Measurements from ENCODE around the gene GMDS.

The GMDS gene

DNA sequence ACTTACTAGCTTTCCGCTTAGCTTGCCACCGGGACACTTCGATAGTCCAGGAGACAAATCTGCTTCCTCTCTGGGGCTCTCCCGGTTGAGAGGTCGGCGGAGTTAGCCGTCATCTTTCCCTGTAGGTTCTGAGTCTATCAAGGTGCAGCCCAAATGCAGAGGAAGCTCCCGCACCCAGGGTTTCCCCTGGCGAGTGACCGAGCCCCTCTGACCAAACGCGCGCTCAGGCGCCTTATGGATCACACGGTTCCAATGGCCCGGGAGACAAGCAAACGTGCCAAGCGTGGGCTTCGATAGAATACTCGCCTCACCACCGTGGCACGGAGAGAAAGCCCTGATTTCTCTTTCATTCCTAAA lies 651.5 kb downstream of the GMDS start:
- no peak for DNase-seq

DNA sequence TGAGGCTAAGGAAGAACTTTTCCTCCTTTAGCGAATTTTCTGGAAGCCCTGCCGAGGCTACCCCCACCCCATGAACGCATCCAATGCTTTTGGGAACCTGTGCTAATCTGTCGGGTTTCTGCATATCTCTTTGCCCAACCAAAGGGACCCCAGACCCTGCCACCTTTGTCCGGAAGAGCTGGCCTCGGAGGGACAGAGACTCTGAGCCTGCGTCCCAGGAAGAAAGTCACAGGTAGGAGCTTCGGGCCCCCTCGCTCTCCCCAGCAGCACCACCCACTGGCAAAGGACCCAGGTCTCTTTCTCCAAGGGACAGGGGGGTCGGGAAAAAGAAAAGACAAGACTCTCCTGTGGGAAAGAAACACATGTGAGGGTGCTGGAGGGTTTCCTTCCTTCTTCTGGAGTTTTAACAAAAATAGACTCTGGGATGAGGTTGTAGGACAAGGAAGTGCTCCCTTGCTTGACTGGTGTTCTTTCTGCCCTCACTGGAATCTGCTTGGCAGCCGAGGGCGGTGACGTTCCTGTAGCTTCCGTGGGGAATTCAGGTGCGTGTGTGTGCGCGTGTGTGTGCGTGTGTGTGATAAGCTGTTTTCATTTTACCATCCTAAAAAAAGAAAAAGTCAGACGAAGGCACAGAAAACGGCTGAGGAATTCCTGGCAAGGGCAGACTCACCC lies 652.0 kb downstream of the GMDS start:
- DNase-seq: no peak

DNA sequence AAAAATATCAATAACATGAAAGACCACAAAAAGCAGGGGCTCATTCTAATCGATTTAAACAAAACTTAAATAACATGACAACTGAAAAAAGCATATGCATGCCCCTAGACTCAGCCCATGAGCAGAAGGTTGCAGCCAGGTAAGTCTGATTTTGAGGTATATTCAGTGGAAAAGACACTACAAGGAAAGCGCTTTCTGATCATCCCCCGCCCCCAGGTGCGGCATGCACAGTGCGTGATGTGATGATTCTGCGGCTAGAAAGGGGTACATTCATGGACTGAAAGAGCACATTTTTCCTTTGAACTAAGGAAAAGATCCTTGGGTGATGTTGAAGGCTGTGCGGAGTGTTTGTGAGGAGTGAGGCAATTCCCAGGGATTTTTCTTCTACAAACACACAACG lies 652.6 kb downstream of the GMDS start:
- DNase-seq: no peak

DNA sequence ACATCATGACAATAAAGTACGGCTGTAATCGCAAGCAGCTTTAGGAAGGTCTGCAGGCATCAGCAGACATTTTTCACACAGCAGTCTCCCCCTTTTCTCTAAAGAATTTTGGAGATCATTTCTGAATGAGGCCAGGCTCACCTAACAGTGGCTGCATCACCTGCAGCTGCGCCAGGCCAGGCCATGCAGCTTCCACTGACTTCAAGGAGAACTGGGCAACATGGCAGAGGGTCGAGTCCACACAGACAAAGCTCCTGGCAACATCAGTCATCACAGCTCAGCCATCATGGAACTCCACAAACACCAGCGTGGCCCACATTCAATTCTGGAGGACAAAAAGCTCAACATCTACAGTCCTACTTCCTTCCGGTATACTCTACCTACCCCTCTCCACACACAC lies 653.5 kb downstream of the GMDS start:
- DNase-seq: no peak

DNA sequence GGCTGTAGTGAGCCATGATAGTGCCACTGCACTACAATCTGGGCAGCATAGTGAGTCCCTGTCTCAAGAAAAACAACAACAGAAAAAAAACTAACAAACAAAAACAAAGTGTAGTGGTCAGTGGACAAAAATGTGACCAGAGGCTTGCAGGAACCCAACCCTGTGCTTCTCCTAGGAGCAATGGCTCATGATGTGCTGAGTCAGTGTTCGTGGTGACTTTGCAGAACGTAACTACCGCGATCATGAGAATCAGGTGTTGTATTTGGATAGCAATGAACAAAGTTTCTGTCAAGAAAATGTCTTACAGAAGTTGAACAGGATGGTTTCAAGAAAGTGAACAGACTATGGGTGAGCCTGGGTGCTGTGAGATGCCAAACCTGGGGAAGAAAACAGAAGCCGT lies 654.2 kb downstream of the GMDS start:
- DNase-seq: no peak

DNA sequence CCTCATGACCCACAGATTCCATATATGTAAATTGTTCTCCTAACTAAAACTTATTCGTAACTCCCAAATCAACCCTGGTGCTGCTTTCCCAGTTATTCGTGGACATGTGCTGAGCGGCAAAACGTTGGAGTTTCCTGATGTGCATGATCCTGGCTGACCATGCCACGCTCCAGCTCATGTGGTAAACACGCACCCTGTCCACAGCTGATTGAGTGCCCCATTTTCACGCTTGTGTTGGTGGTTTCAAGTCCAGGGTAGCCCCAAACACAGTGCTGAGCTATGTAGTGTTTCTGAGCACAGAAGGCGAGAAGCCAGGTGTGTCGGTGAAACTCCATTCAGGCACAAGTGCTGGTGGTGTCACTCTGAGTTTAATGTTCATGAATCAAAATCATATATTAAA lies 654.8 kb downstream of the GMDS start:
- no peak for DNase-seq

DNA sequence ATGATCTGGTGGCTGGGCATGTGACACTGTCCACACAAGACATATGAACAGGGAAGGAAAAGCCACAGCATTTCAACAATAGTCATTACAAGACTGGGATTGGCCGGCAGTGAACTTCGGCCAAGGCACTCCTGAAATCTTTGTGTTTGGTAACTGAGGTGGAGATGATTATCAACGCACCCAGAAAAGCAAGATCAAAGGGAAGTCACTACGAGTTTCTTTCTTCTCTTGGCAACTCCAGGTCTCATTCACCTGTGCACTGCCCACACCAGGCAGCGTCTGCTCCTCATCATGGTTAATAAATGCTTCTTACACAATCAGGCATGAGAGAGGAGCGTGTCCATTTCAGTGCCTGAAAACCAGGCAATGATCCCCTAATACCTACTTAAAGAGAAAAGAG lies 656.2 kb downstream of the GMDS start:
- DNase-seq: no peak

DNA sequence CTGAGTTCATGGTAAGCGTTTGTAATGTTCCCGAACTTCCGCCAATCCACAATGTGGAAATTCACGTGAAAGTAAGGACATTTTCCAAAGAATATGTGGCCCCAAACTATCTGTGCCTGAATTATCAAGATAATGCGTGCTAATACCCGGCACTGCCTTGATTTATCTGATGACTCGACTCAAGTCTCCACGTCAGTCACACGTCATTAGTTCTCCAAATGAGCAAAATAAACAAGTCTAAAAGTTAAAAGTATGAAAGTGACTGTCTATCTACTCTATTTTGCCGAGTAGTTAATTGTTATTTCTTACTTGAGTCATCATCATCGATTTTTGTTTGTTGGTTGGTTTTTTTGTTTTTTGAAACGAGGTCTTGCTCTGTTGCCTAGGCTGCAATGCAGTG lies 657.4 kb downstream of the GMDS start:
- DNase-seq: no peak

DNA sequence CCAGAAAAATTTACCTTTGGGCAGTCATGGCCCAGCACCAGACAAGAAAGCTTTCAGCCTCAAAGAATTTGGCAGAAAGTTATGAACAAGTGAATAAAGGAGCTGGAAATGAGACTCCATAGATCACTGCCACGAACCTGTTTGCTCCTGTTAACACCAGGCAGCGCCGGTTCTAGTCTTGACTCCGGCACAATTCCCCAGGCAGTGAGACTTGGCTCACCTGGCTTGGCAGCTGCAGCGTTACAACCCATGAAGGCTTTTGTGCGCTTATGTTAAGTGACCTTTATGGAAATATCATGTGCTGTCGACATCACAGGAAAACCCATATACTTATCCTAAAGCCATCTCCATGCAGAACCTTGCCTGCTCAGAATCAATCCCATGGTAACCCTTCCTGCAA lies 657.9 kb downstream of the GMDS start:
- no peak for DNase-seq

DNA sequence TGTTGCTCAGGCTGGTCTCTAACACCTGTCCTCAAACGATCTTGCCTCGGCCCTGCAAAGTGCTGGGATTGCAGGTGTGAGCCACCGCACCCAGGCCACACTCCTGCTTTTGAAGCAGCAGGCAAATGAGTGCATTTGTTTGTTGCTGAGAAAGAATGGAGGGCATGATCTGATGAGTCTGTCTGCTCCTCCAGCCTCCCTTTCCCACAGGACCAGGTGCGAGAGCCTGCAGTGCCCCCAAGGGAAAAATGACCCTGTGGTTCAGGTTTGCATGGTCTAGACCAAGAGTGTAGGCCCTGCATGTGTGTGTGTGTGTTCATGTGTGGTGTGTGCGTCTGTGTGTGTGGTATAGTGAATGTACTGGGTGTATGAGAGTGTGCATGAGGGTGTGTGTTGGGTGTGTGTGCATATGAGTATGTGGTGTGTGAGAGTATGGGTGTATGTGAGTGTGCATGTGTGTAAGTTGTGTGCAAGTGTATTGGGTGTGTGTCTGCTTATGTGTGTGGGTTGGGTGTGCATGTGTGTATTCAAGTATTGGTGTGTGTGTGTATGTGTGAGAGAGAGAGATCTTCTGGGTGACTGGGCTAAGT lies 658.4 kb downstream of the GMDS start:
- no peak for DNase-seq

DNA sequence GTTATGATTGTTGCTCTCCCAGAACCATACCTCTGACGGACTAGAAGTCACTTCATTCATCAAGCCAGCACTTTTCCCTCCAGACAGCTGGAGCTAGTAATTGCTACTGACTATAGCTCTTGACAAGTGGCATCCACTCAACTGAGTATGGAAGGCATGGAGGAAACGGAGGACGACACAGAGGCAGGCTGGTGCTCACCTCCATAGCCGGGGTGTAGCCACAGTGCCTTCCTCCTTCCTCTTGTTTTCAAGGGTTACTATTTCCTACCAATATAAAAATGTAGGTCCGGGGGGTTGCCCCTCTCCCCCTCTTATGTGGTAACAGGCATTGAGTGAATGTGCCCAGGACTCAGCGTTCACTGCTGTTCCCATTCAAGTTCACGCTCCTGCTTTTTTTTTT lies 659.1 kb downstream of the GMDS start:
- no peak for DNase-seq

DNA sequence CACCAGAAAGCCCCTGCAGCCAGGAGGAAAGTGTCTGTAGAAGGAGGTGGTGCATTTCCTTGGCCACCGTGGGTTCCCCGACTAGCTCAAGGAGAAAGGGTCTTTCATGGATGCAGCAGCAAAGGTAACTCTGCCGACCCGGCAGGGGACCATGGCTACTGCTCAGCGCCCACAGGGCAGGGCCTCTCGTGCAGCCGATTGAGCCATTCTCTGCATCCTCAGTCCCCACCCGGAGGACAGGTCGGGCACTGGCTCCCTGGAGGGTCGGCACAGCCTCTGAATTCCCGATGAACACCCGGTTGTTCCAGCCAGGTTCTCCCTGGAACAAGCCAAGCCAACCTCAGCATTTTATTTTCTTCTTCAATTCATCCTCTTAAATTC lies 659.7 kb downstream of the GMDS start:
- DNase-seq: no peak

DNA sequence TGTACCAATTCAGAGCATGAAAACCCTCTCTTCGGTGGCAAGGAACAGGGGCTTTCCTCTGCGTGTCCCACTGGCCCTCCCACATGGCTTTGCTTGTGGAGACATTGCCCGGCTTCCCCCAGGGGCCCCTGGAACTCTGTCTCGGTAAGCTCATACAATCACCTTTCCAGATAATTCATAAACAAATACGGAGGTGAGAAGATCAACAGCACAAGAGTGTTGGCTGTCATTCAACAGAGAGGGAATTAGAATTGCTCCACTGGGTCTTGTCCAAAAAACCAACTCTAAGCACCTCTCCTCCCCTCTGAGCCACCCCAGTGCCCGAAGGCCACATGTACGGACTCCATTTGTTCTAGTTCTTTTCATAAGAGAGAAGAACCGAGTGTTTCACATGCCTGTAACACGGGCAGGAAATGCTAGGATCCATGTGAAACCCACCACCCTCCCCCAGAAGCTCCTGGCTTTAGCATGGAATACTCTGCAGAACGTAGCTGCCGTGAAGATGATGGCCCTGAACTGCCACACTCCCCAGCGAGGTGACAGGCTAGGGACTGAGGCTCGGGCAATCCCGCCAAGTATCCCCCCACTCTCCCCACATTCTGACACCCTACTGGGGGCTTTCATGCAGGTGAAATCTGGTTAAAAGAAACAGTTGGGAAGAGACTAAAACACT lies 660.3 kb downstream of the GMDS start:
- DNase-seq: no peak

DNA sequence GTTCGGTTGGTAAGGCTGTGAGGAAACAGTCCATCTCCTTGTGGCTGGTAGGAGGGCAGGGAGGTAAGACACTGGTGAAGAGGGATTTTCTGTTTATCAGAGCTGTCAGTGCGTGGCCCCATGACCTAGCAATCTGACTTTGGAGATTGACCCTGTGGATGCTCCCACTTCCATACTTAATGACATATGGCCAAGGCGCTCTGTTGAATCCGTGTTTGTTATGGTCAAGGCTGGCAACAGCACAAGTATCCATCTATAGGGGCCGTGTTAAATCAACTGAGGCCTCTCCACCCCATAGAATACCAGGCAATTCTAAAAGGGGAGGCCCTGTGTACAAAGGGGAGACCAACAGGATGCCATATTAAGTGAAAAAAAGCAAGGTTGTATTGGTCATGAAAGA lies 661.3 kb downstream of the GMDS start:
- no peak for DNase-seq

DNA sequence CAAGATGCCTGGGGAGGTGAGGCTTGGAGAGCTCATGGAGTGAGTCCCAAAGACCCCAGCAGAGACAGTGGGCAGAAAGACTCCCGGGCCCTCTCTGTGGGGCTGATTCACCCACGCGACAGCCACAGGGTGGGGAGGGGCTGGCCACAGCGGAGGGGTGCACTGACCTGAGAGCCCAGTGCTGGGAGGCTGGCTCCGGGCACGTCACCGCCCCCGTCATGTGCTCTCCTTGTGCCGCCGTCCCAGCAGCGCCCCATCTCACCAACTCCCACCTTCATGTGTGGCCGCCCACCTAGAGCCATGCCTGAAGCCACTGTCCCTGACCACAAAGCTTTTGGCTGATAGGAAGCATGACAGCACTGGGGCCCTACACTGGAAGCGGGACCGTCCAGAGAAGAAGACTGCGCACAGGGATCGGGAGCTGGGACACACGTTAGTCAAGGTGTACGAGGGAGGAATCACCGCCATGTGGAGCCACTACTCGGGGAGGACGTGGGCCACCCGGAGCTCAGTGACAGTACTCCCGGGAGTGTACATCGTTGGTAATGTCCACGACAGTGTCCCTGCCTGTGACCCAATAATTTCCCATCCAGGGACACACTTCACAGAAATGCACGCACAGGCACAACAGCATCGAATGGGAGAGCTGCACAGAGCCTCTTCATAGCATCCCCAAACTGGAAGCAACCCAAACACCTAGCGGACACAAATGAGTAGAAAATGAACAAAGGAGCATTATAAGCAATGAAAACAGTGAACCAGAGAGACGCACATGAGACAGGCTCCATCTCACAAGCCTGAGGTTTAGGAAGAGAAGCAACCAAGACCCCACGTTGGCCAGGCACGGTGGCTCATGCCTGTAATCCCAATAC lies 664.0 kb downstream of the GMDS start:
- DNase-seq: no peak

DNA sequence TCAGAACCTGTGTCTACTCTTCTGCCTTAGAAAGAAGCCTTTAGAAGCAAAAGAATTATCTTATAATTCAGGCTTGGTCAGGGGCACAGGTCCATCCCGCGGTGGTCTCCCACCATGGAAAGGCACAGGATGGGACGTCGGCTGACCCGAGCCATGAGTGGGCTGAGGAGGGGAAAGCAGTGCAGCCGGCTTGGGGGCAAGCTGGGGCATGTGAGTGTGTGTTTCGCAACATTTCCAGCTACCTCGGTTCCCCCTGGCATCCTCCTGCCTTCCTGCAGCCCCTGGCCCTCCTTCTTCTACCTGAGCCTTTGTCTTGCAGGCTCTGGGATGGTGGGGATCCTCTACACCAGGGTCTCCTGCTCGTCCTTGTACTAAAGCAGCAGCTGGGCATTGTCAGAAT lies 664.8 kb downstream of the GMDS start:
- DNase-seq: no peak

DNA sequence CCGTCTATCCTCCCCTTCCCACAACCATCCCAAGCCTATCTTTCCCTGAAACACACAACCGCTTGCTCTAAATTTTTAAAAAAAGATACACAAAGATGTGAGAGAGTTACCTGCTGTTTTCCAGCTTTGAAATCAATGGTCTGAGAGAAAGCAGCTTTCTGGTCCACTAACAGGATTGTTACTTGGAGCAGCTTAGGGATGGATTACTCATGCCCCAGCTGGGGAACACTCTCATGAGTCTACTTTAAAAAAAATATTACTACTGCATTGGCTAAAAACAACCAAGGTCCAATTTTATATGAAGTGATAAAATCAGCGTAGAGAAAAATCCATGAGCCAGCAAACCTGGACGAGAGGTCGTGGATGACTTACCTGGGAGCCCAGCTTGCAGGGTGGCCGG lies 665.3 kb downstream of the GMDS start:
- no peak for DNase-seq

DNA sequence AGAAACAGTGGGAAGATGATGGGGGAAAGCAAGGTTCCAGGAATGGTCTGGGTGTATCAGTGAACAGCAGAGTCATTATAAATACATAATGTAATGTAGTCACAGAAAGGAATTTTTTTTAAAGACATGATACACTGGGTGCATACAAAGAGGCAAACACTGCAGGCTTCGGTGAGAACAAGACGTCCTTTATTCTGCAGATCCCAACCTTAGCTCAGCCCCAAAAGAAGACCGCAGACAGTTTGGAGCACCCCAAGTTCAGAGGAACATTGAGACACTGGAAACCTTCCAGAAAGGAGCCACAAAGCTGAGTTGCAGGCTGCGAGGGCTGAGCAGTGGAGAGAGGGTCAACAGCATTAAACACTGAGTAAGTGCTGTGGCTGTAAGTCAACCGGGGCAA lies 666.3 kb downstream of the GMDS start:
- no peak for DNase-seq

DNA sequence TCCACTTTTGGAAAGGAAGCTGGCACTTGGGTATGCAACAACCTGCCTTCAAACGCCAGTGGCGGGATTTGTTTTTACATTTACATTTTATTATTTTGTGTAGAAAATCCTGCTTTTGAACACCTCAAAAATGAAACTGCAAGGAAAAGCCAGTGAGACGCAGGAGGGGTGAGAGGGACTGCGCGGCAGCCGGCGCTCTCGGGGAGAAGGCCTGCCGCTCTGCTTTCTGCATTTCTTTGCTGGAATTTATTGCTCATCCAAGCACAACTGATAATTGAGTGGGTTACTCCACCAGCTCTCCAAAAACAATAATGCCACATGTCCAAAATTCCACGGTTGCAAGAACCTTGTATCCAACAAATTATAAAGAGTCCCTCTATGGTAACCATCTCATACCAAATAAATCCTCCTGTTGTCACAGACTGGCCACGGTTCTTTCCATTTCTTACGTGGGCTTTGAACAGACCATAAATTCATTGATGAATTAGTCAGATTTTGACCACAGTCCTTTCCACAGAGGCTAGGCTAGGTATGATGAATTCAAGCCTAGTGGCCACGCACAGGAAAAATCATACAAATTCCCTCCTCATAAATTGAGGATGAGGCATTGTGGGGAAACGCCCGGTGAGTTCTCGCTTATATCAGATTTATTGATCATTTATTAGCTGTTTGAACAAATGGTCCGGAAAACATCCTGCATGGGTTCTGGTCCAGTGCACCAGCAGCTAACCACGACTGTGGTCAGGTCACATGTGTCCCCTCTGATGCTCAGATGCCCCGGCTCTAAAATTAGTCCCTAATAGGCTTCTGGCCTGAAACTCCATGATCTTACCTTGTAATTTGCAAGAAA lies 667.3 kb downstream of the GMDS start:
- no peak for DNase-seq

DNA sequence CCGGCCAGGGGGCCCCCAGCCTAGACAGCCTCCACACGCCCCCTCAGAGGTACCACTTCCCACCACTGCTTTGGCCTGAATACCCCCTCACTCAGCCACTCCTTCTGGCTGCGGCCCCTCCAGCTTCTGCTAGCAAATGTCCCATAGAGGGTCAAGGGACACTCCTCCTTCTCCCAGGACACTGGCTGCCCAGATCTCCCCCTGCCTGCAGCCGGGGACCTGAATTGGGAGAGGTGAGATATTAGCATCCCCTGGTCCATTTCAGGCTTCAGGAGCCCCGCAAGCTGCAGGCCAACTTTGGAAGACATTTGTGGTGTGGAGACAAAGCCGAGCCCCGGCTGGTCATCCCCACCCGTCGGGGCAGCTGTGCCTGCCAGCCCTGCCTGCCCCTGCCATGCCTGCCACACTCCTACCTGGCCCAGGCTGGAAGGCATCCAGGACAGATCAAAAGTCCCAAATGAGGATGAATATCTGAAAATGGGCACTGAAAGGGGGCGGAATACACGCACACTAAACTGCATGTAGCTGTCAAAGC lies 668.2 kb downstream of the GMDS start:
- no peak for DNase-seq

DNA sequence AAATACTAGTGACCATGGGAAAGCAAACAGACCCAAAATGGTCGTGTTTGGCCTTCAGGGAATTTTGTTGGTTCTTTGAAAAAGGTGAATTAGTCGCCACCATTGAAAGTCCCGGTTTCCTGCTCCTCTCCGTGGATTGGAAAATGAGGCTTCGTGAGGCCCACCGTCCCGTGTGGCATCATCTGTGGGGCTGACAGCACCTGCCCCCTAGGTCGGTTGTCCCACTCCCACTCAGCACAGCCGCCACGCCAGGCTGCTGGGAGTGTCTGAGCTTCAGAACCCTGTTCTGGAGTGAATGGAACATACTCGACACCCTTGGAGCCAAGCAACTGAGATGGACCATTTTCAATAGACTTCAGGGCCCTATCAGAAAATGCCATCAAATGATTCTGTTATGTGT lies 668.7 kb downstream of the GMDS start:
- DNase-seq: no peak

DNA sequence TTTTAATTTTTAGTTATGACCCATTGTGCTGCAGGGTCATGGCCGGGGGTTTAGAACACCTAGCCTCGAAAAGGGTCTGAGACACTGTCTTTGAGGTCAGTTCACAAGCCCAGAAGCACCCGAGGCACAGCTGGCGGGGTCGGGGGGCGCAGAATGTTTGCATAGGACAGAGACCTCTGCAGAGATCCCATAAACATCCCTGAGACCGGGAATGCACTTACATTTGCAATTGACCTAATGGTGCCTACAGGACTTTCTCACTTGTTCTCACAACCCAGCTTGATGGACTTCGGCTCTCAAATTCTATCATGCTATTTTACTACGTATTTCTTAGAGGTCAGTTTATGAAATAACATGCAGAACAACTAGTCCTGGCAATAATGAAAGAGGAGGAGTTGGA lies 669.2 kb downstream of the GMDS start:
- no peak for DNase-seq

All from 8988T (cell line).